Activated CD4-positive, alpha-beta T cell treated with anti-CD3 and anti-CD28 coated beads for 4 hours (primary cell): ENCODE data around the gene STX8.
"Not testable (repeated sequence)": the region's sequence is repeated elsewhere in the genome, so short reads cannot be mapped to it uniquely, and the experiment has no call there.

Experiments
- DNase-seq, 2 donors: peaks; one replicate each; pipeline ENCODE4 v3.0.0-alpha.2; 2020

The STX8 gene

GRCh38 chr17:9287306-9287705, 288.3 kb downstream of the STX8 start:
- DNase-seq = no peak

- no peak for DNase-seq
Measured at GRCh38 chr17:9286434-9286833, 289.2 kb downstream of the STX8 start.

GRCh38 chr17:9285602-9286427, 289.8 kb downstream of the STX8 start:
- no peak for DNase-seq

- DNase-seq = no peak
Measured at GRCh38 chr17:9284884-9285283, 290.7 kb downstream of the STX8 start.

GRCh38 chr17:9283909-9284308, 291.7 kb downstream of the STX8 start:
- no peak for DNase-seq

- DNase-seq = no peak
Measured at GRCh38 chr17:9279893-9280292, 295.7 kb downstream of the STX8 start.

GRCh38 chr17:9274973-9275372, 300.6 kb downstream of the STX8 start:
- DNase-seq = no peak

GRCh38 chr17:9273428-9274391, 301.9 kb downstream of the STX8 start:
- DNase-seq = no peak

- DNase-seq = no peak
Measured at GRCh38 chr17:9272501-9273200, 303.0 kb downstream of the STX8 start.

- DNase-seq = no peak
Measured at GRCh38 chr17:9271989-9272388, 303.6 kb downstream of the STX8 start.

- no peak for DNase-seq
Measured at GRCh38 chr17:9270921-9271320, 304.7 kb downstream of the STX8 start.

- no peak for DNase-seq
Measured at GRCh38 chr17:9269350-9270035, 306.1 kb downstream of the STX8 start.

GRCh38 chr17:9268546-9268945, 307.1 kb downstream of the STX8 start:
- DNase-seq = no peak

- no peak for DNase-seq
Measured at GRCh38 chr17:9266697-9267117, 308.9 kb downstream of the STX8 start.

GRCh38 chr17:9266031-9266680, 309.5 kb downstream of the STX8 start:
- no peak for DNase-seq

GRCh38 chr17:9261081-9262012, 314.3 kb downstream of the STX8 start:
- DNase-seq = no peak

GRCh38 chr17:9259419-9259818, 316.2 kb downstream of the STX8 start:
- DNase-seq = no peak

GRCh38 chr17:9258115-9259015, 317.3 kb downstream of the STX8 start:
- DNase-seq = no peak

- not testable (repeated sequence) for DNase-seq
Measured at GRCh38 chr17:9257630-9257965, 318.0 kb downstream of the STX8 start.
